ENCODE measurements around the gene PPIL6. TPM values are rescaled to one million over a fixed set of nuclear protein-coding genes. Genes with fewer than 3 reads are reported as not detected.

The PPIL6 gene
- total and polyA plus RNA-seq, 2 donors (not counting 1 experiment from before 2014, with no cell fraction given): 0.85 to 1.8 TPM

GRCh38 chr6:109406196-109406595 lies 34.2 kb downstream of the PPIL6 start:
- DNase-seq (no peak), ATAC-seq (ENCODE audit: low read depth) (no peak)
- H3K9me3 ChIP-seq (ENCODE audit: control extremely low read depth in 1 of 3, control insufficient read depth in 2 of 3, insufficient read depth in 1 of 3, low read length in 2 of 3): no peaks in the 10 kb centered on the region
- no peak overlapping the region for H3K4me3 ChIP-seq (ENCODE audit: control extremely low read depth in 1 of 5, extremely low read depth in 1 of 5, insufficient read depth in 1 of 5, low read depth in 2 of 5, low read length in 4 of 5)
- peaks cover 13% of the 10 kb centered on the region for H3K27me3 Mint-ChIP-seq
- no peak overlapping the region for H3K27ac Mint-ChIP-seq
- H3K27me3 ChIP-seq (replicated peaks in 1 of 4; ENCODE audit: control extremely low read depth in 1 of 4, control insufficient read depth in 3 of 4, insufficient read depth in 4 of 4, low read length in 3 of 4): no peaks in the 10 kb centered on the region
- intact Hi-C loops (cut with micrococcal nuclease): no loop called here
- no peak overlapping the region for H3K27ac ChIP-seq (ENCODE audit: low read length in 2 of 2)
- no peak overlapping the region for H3K4me3 Mint-ChIP-seq
- no peak overlapping the region for H3K9ac ChIP-seq (ENCODE audit: low read length)
- POLR2A ChIA-PET: no interaction called here
- no peaks in the 10 kb centered on the region for H3K4me1 Mint-ChIP-seq
- 100% methylated on average over 2 of the region's 4 CpGs for WGBS (ENCODE audit: insufficient coverage)
- no peaks in the 10 kb centered on the region for H3K36me3 ChIP-seq (replicated peaks in 1 of 2; ENCODE audit: control extremely low read depth in 1 of 2, control insufficient read depth in 1 of 2, extremely low read depth in 1 of 2, insufficient read depth in 2 of 2, low read length in 1 of 2)
- no peak for TF ChIP-seq CTCF (IDR thresholded peaks at IDR 0.05)
- no peak for TF ChIP-seq EZH2 (IDR thresholded peaks at IDR 0.05; ENCODE audit: borderline replicate concordance, insufficient read depth, low read depth, low read length, poor library complexity, severe bottlenecking)
- no peak overlapping the region for H2AFZ ChIP-seq (ENCODE audit: insufficient read depth, low read depth, low read length, poor library complexity, severe bottlenecking)
- CTCF ChIA-PET: no interaction called here
- no peaks in the 10 kb centered on the region for H3K9me3 Mint-ChIP-seq (ENCODE audit: insufficient read depth)
- no peaks in the 10 kb centered on the region for H4K20me1 ChIP-seq (ENCODE audit: control insufficient read depth, insufficient read depth, low read length, poor library complexity, severe bottlenecking)
- H3K4me1 ChIP-seq (ENCODE audit: control insufficient read depth in 2 of 2, insufficient read depth in 2 of 2, low read length in 2 of 2): no peaks in the 10 kb centered on the region
- no peak overlapping the region for H3K4me2 ChIP-seq (replicated peaks; ENCODE audit: low read depth, low read length, poor library complexity, severe bottlenecking)
- no peaks in the 10 kb centered on the region for H3K79me2 ChIP-seq (ENCODE audit: control insufficient read depth, insufficient read depth, low read length)

GRCh38 chr6:109397020-109397419 lies 43.4 kb downstream of the PPIL6 start:
- WGBS (ENCODE audit: insufficient coverage): no CpG with 5 or more reads among the region's 4 CpGs
- peaks cover 4% of the 10 kb centered on the region for H3K27me3 Mint-ChIP-seq
- H3K9me3 Mint-ChIP-seq (ENCODE audit: insufficient read depth): no peaks in the 10 kb centered on the region
- no peak overlapping the region for H3K4me3 Mint-ChIP-seq
- ChIA-PET CTCF (interaction anchor here (0.7 to 1.5 kb wide), 5 partner anchors 12 to 209 kb away, joined by 3 to 8 read pairs (median 5); partner anchors contain the start of gene CD164), POLR2A (no interaction called here)
- intact Hi-C loops (cut with micrococcal nuclease): no loop called here
- no peak overlapping the region for H3K4me3 ChIP-seq (ENCODE audit: control extremely low read depth in 1 of 5, extremely low read depth in 1 of 5, insufficient read depth in 1 of 5, low read depth in 2 of 5, low read length in 4 of 5)
- H3K4me1 ChIP-seq (ENCODE audit: control insufficient read depth in 2 of 2, insufficient read depth in 2 of 2, low read length in 2 of 2): no peaks in the 10 kb centered on the region
- no peak overlapping the region for H3K27ac Mint-ChIP-seq
- no peaks in the 10 kb centered on the region for H3K4me1 Mint-ChIP-seq
- no peak overlapping the region for H3K9ac ChIP-seq (ENCODE audit: low read length)
- no peaks in the 10 kb centered on the region for H4K20me1 ChIP-seq (ENCODE audit: control insufficient read depth, insufficient read depth, low read length, poor library complexity, severe bottlenecking)
- ATAC-seq (ENCODE audit: low read depth): no peak
- no peak overlapping the region for H3K27ac ChIP-seq (ENCODE audit: low read length in 2 of 2)
- H3K36me3 ChIP-seq (replicated peaks in 1 of 2; ENCODE audit: control extremely low read depth in 1 of 2, control insufficient read depth in 1 of 2, extremely low read depth in 1 of 2, insufficient read depth in 2 of 2, low read length in 1 of 2): no peaks in the 10 kb centered on the region
- H3K27me3 ChIP-seq (replicated peaks in 1 of 4; ENCODE audit: control extremely low read depth in 1 of 4, control insufficient read depth in 3 of 4, insufficient read depth in 4 of 4, low read length in 3 of 4): no peaks in the 10 kb centered on the region
- no peak for DNase-seq
- TF ChIP-seq EZH2 (IDR thresholded peaks at IDR 0.05; ENCODE audit: borderline replicate concordance, insufficient read depth, low read depth, low read length, poor library complexity, severe bottlenecking) (no peak), CTCF (IDR thresholded peaks at IDR 0.05) (no peak)
- no peak overlapping the region for H3K4me2 ChIP-seq (replicated peaks; ENCODE audit: low read depth, low read length, poor library complexity, severe bottlenecking)
- no peak overlapping the region for H2AFZ ChIP-seq (ENCODE audit: insufficient read depth, low read depth, low read length, poor library complexity, severe bottlenecking)
- H3K9me3 ChIP-seq (ENCODE audit: control extremely low read depth in 1 of 3, control insufficient read depth in 2 of 3, insufficient read depth in 1 of 3, low read length in 2 of 3): no peaks in the 10 kb centered on the region
- no peaks in the 10 kb centered on the region for H3K79me2 ChIP-seq (ENCODE audit: control insufficient read depth, insufficient read depth, low read length)
